Astrocyte of the spinal cord (primary cell): ENCODE data around the gene GDPD5.

Experiments used
- DNase-seq: peaks from one replicate; pipeline ENCODE4 v3.0.0; 2011; ENCODE audit warnings: low read depth, low spot score
- H3K4me3 ChIP-seq: 2 replicates; pipeline ENCODE4 v1.5.1; 2011; ENCODE audit warnings: low read depth, mild to moderate bottlenecking, low read length, moderate library complexity
- in situ Hi-C: cut with HindIII; loops from 2 replicates; pipeline ENCODE4 v1.10.0; 2017; ENCODE audit warnings: low sequenced_read_pairs
- TF ChIP-seq, protein P1 (sequence below): IDR thresholded peaks from 2 replicates; pipeline ENCODE4 v1.5.1; 2012; ENCODE audit warnings: low read depth, mild to moderate bottlenecking, low read length, inconsistent platforms

Gene GDPD5

DNA sequence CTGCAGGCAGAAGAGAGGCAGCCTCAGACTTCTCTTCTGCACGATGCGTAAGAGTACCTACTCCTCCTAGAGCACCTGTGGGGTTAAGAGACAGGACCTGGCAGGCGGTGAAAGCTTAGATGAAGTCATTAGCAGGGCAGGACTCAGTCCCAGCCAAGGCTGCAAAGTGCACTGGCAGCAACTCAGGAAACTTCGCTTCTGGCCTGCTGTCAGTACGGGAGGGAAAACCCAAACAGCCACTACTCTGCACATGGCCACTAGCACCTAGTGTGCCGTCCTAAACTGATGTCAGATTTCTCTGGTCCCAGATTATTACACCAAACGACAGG, 84.0 kb downstream of the GDPD5 start:
- TF ChIP-seq, protein P1, sequence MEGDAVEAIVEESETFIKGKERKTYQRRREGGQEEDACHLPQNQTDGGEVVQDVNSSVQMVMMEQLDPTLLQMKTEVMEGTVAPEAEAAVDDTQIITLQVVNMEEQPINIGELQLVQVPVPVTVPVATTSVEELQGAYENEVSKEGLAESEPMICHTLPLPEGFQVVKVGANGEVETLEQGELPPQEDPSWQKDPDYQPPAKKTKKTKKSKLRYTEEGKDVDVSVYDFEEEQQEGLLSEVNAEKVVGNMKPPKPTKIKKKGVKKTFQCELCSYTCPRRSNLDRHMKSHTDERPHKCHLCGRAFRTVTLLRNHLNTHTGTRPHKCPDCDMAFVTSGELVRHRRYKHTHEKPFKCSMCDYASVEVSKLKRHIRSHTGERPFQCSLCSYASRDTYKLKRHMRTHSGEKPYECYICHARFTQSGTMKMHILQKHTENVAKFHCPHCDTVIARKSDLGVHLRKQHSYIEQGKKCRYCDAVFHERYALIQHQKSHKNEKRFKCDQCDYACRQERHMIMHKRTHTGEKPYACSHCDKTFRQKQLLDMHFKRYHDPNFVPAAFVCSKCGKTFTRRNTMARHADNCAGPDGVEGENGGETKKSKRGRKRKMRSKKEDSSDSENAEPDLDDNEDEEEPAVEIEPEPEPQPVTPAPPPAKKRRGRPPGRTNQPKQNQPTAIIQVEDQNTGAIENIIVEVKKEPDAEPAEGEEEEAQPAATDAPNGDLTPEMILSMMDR = no peak
- in situ Hi-C loops = no loop called here
- no peak for DNase-seq
- no peak overlapping the region for H3K4me3 ChIP-seq

DNA sequence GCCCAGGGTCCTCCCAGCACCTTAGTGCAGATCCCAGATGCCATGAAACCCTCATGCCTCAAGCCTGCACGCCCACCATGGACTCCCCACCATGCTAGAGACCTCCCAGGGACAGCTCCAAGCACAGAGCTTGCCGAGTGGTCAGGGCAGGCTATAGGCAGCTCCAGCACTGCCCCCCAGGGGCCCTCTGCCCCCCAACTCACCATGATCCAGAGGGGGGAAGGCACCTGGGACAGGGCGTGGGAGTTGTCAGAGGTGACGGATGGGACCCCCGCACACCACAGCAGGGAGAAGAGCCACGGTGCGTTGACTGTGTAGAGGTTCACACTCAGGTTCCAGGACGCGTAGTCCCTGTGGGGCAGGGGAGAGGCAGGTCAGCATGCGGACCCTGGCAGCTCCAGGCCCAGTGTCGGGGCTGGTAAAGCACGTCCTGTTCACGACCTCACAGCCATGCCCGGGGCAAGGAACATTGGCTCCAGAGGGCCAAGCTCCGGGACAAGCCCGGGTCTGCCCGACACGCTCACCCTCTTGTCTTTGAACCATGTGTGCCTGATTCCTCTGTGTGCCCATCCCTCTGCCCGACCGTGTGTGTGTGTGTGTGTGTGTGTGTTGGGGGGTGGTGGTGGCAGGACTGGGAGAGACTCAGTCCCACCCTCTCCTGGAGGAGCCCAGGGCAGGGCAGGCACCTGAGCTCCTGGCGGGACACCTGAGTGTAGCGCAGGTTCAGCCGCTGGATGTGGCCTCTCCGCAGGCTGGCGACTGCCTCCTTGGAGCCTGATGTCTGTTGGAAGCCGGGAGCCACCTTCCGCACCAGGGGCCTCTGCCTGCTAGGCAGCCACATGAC, 84.6 kb downstream of the GDPD5 start:
- in situ Hi-C loops = no loop called here
- H3K4me3 ChIP-seq = no peak overlapping the region
- TF ChIP-seq, protein P1 = no peak
- DNase-seq = no peak

DNA sequence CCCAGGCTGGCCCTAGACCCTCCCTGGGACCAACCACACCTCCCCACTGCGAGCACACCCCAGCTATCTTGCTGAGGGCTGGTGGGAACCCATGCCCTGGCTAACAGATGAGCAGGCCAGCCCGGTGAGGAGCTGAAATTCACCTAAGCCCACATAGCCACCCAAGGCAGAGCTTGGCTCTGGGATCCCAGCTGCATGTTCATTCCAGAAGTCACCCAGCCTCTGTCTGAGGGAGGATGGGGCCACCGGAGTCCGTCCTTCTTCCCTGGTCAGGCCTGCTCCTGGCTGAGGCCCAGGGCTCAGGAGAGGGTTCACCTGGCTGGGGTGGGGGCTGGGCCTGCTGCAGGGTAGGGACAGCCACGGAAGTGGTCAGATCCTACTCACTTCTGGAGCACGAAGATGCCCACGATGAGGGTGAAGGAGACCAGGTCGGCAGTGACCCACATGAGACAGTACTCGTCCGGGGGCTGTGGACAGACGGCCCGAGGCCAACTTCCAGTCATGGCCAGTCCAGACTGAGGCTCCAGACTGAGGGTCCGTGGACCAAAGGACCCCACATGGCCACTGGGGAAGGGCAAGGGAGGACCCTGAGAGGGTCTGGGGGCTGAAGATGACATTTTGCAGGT, 86.1 kb downstream of the GDPD5 start:
- in situ Hi-C loops = no loop called here
- TF ChIP-seq, protein P1 = no peak
- no peak overlapping the region for H3K4me3 ChIP-seq
- DNase-seq = no peak

DNA sequence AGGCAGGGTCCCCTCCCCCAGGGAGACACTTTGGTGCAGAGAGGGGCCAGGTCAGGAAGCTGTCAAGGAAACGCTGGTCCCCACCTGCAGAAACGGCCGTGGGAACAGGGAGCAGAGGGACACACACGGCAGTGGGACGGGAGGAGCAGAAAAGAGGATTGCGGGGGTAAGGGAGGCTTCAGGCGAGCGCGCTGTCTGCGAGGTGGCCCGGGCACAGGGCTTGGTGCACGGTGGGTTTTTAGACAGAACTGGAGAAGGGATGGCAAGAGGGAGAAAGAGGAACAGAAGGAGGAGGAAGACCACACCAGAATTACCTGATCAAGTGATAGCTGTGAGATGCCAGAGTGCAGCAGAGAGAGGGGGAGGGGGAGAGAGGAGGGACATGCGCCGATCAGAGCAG, 86.7 kb downstream of the GDPD5 start:
- TF ChIP-seq, protein P1 = no peak
- in situ Hi-C loops = no loop called here
- DNase-seq = no peak
- no peak overlapping the region for H3K4me3 ChIP-seq

DNA sequence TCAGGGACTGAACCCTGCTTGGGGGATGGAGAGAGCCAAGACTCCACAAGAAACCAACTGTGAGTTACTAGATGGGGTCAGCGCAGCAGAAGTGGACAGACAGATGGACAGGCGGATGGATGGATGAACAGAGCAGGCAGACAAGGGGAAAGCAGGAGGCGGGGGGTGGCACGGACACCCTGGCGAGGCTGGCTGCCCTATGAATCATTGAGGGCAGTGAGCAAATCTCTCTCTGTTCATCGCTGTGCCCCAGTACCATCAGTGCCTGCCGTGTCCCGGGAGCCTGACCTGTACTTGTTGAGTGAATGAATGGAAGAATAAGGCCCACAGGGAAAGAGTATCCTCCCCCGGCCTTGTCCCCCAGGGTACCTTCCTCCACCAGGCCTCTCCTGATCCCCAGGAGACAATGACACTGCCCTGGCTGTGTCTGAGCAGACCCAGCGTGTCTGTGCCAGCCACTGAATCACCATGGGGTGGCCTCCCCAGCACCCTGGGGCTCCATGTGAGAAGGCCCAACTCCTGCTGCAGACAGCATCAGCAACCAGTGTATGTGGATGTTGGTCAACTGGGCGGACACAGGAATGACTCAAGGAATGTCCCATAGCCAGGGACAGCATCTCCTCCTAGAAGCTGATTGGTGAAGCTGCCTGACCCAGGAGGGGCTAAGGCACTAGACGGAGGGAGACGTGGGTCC, 87.6 kb downstream of the GDPD5 start:
- DNase-seq = no peak
- TF ChIP-seq, protein P1 = no peak
- no peak overlapping the region for H3K4me3 ChIP-seq
- in situ Hi-C loops = no loop called here

DNA sequence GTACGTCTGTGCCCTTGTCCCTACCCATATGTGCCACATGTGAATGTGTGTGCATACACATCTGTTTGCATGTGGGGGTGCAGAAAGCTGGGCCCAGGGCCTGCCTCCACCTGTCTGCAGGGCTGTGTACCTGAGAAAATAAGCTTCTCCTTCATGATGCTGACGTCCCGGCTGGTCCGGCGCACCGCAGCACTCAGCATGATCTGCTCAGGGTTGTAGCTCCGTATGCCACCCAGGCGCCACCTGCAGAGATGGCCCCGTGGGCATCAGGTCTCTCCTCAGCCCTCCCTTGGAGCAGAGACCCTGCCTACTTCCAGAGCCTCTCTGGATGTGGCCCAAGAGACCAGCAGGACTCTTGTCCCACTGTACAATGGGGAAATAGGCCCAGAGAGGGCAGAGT, 88.9 kb downstream of the GDPD5 start:
- TF ChIP-seq, protein P1 = no peak
- in situ Hi-C loops = no loop called here
- no peak for DNase-seq
- no peak overlapping the region for H3K4me3 ChIP-seq
